GM12891 (cell line): Measurements from ENCODE around the gene EFNA2.

Source experiments
- PAX5 ChIP-seq: IDR thresholded peaks from 2 replicates; pipeline ENCODE4 v1.6.1; 2011; ENCODE audit warnings: low read length, moderate library complexity, mild to moderate bottlenecking; ENCODE audit not compliant: insufficient read depth, severe bottlenecking
- POLR2A ChIP-seq: IDR thresholded peaks from 2 replicates; pipeline ENCODE4 v1.6.1; 2011; ENCODE audit warnings: low read depth, low read length, control low read depth
- POLR2AphosphoS5 ChIP-seq: IDR thresholded peaks from 2 replicates; pipeline ENCODE4 v1.6.1; 2011; ENCODE audit warnings: low read depth, low read length, control low read depth
- POU2F2 ChIP-seq: IDR thresholded peaks from 2 replicates; pipeline ENCODE4 v1.6.1; 2011; ENCODE audit warnings: low read depth, mild to moderate bottlenecking, control low read depth, low read length, moderate library complexity
- SPI1 ChIP-seq: IDR thresholded peaks from 2 replicates; pipeline ENCODE4 v1.6.1; 2011; ENCODE audit warnings: low read depth, low read length, control low read depth
- TAF1 ChIP-seq: IDR thresholded peaks from 2 replicates; pipeline ENCODE4 v1.6.1; 2011; ENCODE audit warnings: low read depth, low read length, control low read depth

GRCh38 chr19:1269065-1269477 is 16.6 kb upstream of the EFNA2 start, which contains the start of gene CIRBP:
- TF ChIP-seq SPI1 (no peak), POLR2A (peak; percentile 98), POLR2AphosphoS5 (peak; percentile 99), PAX5 (peak; percentile 99), TAF1 (peak; percentile 96), POU2F2 (peak; percentile 93)
